OCI-LY7 (cell line): ENCODE data around the gene SLC39A10.

ENCODE experiments used
- EZH2phosphoT487 ChIP-seq: fragments of 200-600 bp; sonication (generic); IDR thresholded peaks from 2 replicates; pipeline ENCODE4 v1.6.1; 2018; ENCODE audit warnings: low read depth, borderline replicate concordance, mild to moderate bottlenecking, mixed run types, antibody characterized with exemption, low read length, moderate library complexity, mixed read lengths
- TF ChIP-seq, protein P1 (sequence below): fragments of 200-600 bp; sonication (generic); conservative IDR thresholded peaks from 2 replicates; pipeline ENCODE4 v1.5.1; 2014; ENCODE audit warnings: mild to moderate bottlenecking, antibody characterized with exemption, low read length, moderate library complexity, mixed read lengths

GRCh38 chr2:195737511-195738325 lies 80.7 kb downstream of the SLC39A10 start:
- TF ChIP-seq, protein P1, sequence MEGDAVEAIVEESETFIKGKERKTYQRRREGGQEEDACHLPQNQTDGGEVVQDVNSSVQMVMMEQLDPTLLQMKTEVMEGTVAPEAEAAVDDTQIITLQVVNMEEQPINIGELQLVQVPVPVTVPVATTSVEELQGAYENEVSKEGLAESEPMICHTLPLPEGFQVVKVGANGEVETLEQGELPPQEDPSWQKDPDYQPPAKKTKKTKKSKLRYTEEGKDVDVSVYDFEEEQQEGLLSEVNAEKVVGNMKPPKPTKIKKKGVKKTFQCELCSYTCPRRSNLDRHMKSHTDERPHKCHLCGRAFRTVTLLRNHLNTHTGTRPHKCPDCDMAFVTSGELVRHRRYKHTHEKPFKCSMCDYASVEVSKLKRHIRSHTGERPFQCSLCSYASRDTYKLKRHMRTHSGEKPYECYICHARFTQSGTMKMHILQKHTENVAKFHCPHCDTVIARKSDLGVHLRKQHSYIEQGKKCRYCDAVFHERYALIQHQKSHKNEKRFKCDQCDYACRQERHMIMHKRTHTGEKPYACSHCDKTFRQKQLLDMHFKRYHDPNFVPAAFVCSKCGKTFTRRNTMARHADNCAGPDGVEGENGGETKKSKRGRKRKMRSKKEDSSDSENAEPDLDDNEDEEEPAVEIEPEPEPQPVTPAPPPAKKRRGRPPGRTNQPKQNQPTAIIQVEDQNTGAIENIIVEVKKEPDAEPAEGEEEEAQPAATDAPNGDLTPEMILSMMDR, result no peak
- no peak for TF ChIP-seq EZH2phosphoT487
